GM19455 (cell line): Measurements from ENCODE around the gene HTR6.

Source experiments
- ATAC-seq: cut with Tn5 transposase; IDR thresholded peaks from one replicate; pipeline ENCODE4 v1.9.1; 2021; ENCODE audit not compliant: unreplicated experiment

HTR6 gene

DNA sequence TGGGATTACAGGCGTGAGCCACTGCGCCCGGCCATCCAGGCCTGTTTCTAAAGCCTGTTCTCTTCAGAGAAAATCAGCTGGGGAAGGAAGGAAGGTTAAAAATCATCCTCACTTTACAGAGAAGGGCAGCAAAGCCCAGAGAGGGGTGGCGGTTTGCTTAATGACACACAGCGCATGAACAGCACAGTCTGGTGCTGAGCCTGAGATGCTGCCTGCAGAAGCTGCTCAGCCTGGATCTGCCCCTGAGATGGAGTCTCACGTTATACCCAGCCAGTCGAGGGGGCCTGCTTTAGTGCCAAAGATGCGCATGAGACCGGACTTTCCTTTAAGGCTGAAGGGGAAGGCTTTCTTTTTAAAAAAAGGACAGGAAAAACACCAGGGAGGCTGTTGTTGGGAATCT, 21.3 kb downstream of the HTR6 start:
- no peak for ATAC-seq

DNA sequence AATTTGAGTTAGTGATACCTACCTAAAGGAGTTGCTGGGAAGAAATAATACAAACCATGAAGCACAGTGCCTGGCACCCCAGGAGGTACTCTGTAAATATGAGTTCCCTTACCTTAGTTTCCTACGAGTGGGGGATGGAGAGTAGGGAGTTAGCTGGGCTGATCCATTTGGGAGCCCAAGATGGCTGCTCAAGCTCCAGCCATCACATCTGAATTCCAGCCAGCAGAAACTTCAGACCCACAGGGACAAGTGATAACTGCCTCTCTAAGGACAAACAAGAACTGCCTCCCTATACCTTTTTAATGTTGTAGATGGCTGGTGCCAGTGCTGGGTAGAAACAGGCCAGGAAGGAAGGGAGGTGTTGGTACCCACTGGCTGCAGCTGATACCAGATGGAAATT, 22.7 kb downstream of the HTR6 start:
- no peak for ATAC-seq

DNA sequence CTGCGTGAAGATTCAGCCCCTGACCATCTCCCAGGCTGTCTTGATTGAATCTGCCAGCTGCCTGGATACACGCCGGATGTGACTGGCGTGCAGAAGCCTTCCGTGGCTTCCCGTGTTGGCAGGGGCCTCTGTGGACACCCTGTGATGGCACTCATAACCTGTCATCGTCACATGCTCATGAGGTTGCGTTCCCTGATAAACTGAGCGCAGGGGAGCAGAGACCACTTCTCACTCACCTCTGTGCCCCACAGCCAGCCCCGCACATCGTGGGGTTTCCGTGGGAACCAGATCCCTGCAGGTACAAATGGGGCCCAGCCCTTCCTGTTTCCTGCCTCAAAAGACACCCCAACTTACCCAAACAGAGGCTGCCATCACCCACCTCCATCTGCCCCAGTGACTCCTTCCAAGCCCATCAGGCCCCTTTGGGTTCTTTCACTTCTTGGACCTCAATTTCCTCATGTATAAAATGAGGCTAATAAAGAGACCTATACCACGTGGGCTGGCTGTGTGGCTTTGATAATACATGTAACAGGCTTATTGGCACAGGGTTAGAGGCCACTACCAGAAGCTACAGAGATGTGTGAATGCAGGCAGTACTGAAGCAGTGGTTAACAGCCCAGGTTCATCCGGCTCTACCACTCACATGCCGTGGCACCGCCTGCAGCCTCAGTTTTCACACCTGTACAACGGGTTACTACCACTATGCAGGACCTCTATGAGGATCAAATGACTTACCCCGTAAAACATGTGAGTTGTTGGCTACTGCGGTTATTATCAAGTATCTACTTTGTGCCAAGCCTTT, 23.6 kb downstream of the HTR6 start:
- ATAC-seq, result no peak

DNA sequence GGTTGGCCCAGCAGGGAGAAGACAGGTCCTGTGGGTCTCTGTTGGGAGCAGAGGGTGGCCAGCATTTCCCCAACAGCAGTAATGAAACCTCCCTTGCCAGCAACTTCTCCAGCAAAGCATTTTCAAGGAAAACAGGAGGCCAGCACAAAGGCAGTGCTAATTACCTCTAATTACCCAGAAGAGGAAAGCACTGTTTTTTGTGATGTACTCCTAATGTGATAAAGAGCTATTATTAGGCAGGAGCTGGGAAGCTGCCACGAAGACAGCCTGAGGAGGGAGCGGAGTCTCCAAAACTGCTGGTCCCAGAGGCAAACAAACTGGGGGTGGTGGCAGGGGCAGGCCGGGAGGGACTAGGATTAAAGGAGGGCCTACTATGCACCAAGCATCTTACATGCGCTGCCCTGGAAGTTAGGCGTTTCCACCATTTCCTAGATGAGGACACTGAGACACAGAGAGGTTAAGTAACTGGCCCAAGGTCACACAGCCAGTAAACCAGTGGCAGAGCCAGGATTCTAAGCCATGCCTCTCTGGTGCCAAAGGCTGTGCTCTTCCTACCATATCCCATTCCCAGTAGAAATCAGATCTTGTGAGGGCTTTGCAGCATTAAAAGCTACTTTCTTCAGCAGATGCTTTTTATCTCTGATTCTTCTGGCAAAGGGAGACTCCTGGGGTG, 24.5 kb downstream of the HTR6 start:
- ATAC-seq, result no peak

DNA sequence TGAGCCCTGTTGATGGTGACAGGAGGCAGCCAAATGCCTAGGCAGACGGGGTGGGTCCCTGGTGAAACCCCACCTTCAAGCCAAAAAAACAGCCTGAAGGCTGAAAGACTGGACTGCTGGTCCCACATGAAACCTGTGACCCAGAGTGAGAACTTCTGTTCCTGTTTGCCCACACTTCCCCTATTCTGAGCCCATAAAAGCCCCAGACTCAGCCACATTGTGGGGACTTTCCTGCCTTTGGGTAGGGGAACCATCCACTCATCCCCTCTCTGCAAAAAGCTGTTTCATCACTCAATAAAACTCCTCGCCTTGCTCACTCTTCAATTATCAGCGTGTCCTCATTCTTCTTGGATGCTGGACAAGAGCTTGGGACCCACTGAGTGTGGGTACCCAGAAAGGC, 25.2 kb downstream of the HTR6 start:
- ATAC-seq, result no peak

DNA sequence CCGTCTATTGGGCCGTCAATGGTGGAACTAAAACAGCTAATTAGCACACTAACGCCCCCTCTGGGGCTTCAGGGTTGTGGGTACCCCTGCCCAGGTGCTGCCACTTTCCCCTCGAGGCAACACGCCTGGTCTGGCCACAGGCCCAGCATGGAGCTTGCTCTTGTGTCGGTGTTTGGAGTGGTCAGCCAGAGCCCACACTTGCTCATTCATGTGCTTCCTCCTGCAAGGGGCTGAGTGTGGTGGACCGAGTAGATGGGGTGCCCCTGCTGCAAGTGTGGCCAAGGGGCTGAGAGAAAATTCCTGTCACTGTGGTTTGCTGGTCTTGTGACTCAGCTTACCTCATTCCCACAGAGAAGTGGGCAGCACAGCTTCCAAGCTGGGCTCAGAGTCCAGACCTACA, 25.7 kb downstream of the HTR6 start:
- ATAC-seq, result no peak

DNA sequence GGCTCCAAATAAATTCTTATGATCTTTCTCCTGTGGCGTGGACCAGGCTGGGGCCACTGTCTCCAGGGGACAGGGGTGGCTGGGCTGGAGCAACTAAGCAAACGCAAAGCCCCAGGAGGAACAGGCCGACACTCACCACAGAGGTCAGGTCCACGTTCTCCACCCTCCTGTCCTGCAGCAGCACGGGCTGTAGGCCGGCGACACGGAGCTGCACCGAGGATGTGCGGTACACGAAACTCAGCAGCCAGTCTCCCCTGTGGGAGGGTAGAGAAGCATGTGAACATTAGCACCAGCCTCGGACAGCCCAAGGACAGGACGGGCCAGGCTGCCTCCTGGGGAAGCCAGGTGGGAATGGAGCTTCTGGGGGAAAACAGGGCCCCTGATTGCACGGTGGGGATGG, 29.6 kb downstream of the HTR6 start:
- no peak for ATAC-seq

DNA sequence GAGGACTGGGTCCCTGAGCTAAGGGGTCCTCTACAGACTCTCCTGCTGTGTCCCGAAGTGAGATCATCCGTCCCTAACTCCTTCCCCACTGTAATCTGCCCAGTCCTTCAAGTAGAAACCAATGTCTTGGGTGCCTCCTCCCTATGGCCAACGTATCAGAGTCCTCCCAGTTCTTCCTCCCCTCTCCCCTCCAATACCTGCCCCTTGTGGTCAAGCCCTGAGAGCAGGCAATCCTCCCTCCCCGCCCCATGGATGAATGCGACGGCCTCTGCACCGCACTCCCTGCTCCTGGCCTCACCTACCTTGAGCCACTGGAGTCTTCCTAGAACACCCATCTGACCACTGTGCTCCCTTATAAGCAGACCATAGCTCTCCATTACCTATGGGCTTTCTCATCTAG, 31.1 kb downstream of the HTR6 start:
- no peak for ATAC-seq

DNA sequence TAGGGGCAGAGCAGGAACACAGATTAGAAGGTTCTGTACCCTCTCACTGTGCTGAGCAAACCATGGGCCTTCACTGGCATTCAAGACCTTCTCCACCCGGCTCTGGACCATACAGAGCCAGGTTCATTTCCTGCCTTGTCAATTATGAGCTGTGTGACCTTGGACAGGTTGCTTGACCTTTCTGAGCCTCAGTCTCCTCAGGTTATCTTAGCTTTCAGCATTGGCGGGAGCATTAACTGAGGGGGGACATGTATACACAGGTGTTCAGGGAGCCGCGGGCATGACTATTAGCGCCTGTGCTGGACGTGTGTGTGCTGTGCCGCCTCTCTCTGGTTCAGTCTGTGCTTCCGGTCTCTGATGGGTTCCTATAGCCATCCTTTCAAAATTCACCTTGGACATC, 32.1 kb downstream of the HTR6 start:
- no peak for ATAC-seq

DNA sequence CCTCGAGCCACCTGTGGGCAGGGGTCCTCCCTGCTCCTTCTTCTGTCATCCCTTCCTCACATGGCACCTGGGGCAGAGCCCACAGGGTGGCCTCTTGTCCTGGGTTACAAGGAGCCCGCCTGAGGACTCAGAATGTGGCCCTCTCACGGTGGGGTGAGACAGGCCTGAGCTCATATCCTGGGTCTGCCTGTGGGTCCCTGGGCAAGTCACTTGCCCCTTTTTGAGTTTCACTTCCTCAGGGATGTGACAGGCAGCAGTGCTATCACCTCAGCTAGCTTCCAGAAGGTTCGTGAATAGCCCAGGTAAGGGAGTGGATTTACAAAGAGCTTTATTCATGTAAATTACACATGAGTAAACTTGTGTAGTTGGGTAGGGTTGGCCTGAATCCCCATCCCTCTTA, 33.5 kb downstream of the HTR6 start:
- ATAC-seq, result no peak

DNA sequence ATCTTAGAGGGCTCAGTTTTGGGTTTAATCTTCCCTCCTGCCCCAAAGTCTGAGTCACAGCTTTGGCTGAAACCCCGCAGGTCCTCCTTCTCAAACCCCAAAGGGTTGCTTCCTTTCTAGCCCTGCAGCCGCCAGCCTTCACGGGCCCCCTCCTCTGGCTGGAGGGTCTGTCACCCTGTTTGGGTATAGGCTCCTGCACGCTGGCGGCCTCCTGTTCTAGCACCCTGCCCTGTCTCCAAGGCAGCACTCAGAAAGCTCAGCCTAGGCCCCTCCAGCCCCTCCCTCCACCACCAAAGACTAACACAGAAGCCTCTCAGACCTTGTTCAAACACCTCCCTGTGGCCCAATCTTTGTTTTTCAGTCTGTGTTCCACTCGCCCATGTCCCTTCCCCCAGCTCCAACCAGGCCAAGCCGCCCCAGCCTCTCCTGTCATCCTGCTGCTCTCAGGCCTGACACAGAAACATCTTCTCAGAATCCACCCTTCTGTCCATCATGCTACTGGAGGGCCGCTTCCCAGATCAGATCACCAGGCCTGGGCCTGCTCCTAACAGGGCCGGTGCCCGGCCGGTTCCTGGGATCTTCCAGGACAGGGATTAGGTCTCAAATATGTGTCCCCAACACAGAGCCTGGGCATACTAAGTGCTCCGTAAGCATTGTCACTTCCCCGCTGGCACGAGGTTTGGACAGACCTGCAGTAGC, 35.6 kb downstream of the HTR6 start:
- no peak for ATAC-seq

DNA sequence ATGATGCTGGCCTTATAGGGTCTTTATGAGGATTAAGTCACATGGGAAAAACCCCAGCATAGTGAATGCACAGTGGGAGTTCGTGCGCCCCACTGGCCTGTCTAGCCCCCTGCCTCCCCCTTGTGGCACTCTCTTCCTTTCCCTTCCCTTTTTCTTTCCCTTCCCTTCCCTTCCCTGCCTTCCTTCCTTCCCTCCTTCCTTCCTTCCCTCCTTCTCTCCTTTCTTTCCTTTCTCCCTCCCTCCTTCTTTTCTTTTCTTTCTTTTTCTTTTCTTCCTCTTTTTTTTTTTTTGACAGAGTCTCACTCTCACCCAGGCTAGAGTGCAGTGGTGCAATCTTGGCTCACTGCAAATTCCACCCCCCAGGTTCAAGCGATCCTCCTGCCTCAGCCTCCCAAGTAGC, 38.6 kb downstream of the HTR6 start:
- ATAC-seq, result no peak

DNA sequence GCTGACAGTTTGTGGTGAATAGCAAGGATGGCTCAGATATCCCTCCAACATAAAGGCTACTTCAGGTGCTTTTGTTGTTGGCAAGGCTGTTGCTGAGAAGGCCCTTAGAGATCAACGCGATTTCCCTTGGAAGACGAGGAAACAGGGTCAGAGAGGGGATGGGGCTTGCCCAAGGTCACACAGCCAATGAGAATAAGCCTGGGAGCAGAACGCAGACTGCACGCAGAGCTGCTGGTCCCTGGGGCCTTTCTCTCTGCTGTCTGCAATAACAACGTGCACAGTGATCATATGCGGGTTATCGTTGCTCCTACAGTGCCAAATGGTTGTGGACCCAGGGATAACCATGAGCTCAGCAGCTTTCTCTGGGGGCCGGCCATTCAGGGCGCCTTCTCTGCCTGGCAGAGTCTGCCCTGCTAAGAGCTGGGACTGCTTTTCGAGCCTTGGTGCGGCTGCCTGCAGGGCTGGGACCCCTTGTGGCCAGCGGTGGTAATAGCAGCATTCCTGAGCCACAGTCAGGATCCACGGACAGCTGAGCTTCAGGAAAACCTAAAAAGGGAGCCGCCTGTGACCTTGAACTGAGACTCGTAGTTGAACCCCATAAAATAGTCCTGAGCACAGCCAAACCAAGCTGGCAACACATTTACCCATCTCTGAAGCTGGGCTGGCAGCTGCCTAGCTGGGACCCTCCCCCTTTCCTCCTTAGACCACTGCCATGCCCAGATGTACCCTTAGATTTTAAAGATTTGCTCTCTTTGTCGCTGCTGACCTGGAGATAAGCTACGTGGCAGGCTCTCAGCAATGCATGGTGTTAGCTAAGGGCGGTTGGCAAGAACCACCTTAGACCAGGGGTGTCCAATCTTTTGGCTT, 39.8 kb downstream of the HTR6 start:
- ATAC-seq, result no peak

DNA sequence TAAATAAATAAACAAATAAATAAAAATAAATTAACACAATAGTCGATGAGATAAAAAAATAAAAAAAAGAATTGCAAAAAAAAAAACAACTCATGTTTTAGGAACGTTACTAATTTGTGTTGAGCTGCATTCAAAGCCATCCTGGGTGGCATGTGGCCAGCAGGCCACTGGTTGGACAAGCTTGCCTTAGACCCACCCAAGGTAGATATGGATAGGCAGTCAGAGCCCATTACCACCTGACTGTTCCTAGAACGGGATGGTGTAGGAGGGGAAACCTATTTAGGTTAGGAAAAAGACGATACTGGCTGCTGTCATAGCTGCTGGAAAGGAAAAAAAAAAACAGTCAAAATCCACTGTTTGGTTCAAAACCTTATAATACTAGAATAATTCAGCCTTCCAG, 40.8 kb downstream of the HTR6 start:
- ATAC-seq, result no peak

DNA sequence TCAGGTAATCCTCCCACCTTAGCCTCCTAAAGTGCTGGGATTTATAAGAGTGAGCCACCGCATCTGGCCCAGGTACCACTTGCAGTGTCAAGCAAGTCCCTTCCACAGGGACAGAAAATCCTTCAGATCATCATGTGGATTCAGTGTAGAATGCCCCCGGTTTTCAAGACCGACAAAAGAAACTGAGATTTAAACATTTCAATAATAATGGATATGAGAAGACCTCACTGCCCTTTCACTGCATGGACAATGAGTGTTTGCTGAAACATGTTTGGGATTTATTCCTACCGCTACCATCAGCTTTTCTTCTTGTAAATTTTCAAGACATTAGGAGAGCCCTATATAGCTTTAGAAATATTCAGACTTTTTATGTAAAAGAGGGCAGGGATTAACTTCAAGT, 41.5 kb downstream of the HTR6 start:
- no peak for ATAC-seq

DNA sequence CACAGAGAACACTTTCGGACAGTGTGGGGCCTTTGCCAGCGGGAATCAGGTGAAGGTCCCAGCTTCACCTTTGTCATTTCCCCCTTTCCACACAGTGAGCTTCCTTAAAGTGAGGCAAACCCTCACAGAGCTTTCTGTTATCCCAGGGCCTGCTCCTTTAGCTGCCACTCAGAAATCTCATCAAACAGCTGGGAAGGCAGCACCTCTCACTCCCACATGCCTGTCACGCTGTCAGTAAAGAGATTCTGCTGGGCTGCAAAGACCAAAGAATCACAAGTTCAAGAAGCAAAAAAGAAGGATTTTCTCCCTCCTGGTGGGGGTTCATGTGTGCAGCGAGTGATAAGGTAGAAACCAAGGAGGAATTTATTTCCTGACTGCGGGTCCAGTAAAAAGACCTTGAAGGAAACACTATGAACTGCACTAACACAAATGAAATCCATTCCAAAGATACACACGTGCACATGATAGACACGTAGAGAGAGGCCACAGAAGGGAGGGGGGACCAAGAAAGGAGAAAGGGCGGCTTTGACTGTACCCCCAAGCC, 44.0 kb downstream of the HTR6 start:
- ATAC-seq, result no peak

DNA sequence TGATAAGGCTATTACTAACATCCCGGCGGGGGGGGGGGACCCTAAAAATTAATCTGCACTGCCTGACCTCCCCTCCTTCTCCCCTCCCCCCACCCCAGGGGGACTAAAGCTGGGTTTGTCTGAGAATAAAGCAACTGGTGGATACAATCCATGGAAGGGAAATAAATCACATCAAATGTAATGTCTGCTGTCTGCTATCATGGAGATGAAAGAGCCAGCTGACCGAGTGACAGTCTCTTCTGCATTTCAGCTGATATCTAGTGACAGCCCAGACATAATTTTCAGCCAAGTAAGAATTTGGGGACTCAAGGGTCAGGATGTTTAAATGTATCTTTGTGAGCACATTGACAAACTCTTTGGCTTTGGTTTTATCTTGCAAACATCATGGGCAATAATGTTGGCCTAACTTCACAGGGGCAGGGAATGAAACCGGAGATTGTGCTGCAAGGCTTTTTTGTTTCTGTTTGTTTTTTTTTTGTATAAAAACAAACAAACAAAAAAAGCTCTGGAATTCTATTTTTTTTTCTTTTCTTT, 44.7 kb downstream of the HTR6 start:
- ATAC-seq, result no peak

DNA sequence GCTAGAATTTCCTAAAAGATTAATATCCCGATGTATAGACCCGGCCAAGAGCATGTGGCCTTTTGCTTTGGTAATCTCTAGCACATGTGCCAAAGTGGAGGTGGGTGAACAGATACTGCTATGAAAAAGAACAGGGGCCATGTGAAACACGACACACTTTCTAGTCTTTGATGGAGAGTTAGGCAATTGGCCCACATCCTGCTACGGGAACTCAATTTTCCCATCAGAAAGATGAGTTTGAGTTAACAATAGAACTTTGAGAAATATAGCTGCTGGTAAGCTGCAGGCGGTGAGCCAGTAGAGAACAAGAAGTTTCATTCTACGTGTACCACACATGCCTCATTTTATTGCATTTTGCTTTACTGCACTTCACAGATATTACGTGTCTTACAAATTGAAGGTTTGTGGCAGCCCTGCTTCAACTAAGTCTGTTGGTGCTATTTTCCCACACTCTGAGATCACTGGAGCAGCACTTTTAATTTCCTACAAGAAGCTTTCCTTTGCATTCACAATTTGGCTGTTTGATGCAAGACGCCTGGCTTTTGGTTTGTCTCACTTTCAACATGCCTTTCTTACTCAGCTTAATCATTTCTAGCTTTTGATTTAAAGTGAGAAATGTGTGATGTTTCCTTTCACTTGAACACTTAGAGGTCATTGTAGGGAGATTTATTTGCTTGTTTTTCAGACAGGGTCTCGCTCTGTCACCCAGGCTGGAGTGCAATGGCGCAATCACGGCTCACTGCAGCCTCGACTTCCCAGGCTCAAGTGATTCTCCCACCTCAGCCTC, 46.3 kb downstream of the HTR6 start:
- ATAC-seq, result no peak

DNA sequence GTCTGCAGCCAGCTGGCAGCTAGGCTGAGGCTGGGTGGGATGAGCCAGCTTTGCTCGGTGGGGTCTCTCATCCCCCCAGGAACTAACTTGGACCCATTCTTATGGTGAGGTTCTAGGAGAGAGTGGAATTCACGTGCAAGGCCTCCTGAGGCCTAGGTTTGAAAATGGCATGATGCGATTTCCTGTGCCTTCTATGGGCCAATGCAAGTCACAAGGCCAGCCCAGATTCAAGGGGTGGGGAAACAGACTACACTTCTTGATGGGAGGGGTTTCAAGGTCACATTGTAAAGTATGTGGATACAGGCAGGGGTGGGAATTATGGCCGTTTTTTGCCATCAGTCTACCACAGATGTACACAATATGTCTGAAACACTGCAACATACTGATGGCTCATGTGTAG, 48.3 kb downstream of the HTR6 start:
- ATAC-seq, result no peak
